Activated naive CD4-positive, alpha-beta T cell (primary cell): ENCODE data around the gene CCDC134.
"Not testable (repeated sequence)": the region's sequence is repeated elsewhere in the genome, so short reads cannot be mapped to it uniquely, and the experiment has no call there.

Source experiments
- DNase-seq, 4 experiments: peaks; one replicate each; lab custom pipeline; 2025; lab: John Stamatoyannopoulos, UW

The CCDC134 gene

DNA sequence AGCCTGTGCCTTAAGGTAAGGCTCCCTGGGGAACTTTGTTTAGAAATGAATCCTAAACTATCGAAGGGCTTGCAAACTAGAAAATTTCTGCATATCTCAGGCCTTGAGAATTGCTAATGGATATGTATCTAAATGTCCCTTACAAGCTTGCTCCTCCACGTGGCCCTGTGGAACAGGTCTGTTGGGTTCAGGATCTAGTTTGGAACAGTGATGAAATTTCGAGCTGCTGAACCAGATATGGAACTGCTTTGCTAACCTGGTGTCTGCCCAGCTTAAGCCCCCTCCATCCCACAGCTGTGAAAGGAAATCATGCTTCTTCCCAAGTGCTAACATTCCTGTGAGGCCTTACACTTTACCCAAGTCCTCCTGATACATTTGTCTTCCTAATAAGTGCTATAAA lies 44.0 kb downstream of the CCDC134 start:
- DNase-seq: no peak

DNA sequence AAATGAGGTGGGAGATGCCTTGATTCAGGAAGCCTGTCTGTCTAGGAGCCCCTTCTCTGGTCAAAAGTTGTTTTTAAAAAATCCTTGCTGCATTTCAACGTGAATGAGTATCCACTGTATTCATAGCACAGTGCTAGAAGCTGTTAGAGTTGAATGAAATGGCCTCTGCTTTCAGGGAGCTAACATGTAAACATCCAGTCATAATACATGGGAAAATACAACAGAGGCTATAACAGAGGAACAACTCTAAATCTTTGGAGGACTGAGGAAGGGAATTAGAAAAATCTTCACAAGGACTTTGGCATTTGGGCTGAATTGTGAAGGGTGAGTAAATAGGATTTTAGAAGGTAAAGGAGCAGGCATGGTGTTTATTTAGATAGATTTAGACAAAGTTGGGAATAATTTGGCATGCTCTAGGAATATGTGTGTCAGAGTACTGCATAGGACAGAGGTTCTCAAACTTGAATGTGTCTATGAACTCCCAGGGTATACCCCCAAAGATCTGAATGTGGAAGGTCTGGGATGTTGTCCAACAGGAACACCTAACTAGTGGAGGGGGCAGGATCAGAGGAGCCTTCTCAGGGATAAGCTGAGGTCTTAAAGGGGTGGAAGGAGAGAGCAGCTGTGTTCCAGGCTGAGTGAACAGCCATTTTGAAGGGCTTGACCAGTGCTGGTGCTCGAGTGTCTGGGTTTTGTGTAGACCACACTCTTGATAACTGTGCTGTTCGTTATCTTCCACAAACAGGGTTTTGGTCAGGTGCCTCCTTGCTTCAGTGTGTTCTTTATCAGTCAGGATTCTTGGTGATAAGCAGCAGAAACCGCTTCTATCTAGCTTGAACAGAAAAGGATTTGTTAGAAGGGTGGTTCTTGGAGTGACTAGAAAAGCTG lies 45.1 kb downstream of the CCDC134 start:
- DNase-seq: no peak

DNA sequence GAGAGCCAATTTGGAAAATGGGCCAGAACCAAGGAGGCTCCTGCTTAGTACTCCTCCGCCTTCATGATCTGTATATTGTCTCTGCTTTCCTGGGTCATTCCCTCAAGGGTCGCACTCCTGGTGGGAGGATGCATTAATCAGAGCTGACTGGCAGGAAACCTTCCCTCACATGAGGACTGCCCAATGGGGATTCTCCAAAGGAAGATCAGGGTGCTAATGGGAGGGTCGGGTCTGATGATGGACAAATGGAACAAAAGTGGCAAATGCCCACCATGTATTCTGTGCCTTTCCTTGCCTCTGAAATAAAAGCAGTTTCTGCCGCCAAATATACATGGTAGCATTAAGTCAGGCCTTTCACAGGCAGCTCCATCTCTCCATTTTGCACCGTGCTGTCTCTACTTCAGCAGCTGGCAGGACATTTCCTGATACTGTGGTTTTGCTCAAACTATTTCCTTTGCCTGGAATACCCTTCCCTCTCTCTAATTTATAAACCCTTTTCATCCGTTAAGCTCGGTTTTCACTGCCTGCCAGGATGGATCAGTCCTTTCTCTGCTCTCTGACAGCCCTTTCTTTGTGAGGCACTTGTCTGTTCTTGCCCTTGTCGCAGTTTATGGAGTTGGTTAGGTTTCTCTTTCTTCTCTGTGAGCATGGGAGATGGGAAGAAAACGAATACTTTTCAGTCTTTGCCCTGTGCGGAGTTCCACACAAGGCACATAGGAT lies 45.9 kb downstream of the CCDC134 start:
- no peak for DNase-seq

DNA sequence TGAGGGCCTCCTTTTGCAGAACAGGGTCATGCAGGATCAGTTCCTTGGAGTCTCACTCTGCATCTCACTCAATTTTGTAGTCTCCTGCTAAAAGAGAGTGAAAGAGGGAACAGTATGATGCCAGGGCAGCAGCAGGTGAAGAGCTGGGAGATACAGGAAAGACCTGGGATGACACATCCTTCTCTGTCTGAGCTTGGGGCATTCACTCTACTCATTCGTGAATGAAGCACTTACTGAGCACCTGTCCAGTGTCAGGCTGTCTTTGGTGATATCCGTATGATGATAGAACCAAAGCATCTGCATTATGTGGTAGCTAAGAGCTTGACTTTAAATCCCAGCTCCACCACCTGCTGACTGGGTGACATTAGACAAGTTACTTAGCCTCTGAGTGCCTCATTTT lies 46.8 kb downstream of the CCDC134 start:
- DNase-seq: no peak

DNA sequence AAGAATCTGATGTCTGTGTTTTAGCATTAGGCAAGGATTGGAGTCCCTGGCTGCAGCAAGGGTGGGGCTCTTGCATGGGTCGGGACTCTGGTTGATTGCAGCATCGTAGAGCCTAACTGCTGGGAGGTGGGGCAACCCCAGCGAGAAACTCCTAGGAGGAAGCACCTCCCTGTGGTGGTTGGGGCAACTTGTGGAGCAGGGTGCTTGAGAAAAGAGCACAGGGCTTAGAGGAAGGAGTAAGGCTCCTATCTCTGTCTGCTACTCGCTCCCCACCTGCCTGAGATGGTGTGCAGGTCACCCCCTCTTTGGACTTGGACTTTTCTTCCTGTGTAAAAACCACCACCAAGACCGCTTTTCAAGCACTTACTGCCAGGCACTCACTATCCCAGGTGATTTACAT lies 48.0 kb downstream of the CCDC134 start:
- no peak for DNase-seq

DNA sequence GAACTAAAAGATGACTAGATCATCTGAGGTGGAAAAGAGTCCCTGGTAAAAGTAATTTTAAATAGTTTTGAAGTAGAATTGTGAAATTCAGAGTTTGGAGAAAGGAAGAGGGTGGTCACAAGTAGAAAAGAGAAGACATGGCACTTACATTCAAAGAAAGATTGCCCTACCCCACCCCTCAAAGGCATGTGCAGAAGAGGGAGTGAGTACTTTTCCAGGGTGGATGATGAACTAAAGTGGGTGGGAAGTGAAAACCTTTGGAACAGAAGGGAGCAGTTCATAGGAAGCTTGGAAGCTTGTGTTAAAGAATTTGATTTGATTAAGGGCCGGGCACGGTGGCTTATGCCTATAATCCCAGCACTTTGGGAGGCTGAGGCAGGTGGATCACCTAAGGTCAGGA lies 56.0 kb downstream of the CCDC134 start:
- DNase-seq: no peak

DNA sequence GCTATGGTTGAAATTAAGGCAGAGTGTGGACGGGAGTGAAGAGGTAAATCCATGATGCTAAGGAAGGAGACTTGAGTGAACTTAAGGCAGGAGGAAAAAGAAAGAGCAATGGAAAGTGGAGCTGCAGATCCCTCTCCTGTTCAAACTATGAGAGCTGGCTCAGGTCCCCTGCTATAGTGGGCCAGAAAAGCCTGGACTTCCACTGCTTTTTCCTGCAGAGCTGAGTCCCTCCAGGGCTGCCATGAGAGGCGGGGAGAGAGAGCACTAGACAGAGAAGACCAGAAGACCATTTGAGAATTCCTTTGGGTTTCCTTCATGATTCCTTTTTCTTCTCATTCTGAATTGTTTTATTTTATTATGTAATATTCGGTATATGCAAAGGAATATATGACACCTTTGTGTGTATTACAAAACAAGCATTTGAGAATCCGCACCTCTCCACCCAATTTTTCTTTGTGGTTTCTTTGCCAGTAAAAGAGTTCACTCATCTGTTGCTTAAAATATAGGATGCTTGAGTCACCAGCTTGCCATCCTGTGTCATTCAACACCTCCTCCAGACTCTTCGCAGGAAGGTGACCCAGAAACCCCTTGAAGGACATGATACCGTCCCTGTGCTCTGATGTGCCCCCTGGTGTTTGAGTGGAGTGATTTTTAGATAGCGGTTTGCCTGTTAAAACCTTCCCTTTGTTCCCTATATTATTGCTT lies 56.8 kb downstream of the CCDC134 start:
- peak in 3 of 4 experiments; percentile 21 to 42 (median 41) for DNase-seq

DNA sequence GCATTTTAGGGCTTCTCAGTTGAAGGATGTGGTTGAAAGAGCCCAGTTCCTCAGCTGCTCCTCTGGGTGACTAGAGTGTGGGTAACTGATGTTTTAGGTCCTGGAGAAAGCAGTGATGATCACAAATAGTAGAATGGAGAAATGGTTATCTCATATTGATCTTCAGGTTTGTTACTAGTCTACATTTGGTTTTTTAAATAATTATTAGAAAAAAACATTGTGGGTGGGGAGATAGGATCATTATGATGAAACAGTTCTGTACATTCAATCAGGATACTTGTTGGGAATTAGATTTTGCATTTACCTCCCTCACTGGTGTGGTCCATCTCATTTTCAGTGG lies 57.4 kb downstream of the CCDC134 start:
- no peak for DNase-seq

DNA sequence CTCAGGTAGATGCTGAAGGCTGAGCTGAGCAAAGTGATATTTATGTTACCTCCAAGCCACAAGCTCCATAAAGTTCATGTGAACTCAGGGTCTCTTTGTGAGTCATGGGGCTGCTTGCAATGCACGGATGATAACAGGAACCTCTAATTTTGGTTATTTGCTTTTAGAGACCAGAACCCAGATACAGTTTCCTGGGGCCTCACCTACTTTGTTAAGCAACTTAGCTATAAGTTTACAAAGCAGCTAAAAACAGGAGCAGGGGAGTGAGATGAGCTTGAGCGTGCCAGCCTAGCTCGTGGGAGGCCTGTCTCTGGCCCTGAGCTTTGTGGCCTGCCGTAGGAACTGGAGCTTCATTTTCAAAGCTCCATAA lies 61.7 kb downstream of the CCDC134 start:
- DNase-seq: peak in 2 of 4 experiments; percentile 22 to 25

DNA sequence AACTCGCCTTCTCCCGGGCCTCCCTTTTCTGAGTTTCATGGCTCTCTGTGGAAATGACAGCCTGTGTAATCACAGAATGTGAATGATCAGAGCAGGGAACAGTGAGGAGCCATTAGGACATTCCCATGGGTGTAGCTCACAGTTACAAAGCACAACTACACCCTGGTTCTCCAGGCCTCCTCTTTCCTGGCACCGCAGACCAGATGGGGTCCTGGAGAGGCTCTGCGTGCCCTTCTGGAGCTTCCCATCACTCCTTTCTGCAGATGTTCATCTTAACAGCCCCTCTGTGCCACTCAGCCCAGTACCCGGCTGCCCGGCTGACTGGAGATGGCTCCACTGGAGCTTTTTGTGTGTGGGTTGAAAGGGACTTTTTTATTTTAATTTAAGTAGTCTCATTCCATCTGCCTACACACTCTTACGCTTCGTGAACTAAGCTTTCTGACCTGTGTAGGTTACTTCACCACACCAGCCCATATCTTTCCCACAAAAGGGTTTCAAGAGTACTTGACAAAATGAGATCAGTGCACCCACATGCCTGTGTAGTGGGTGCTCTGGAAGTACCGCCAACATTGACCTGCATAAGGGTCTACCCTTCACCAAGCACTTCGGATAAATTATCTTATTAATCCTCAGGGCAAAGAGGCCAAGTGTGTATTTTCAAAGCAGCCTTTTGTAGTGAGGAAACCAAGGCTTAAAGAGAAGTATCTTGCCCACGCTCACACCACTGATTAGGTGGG lies 62.2 kb downstream of the CCDC134 start:
- DNase-seq: peak in 2 of 4 experiments; percentile 17 to 29

DNA sequence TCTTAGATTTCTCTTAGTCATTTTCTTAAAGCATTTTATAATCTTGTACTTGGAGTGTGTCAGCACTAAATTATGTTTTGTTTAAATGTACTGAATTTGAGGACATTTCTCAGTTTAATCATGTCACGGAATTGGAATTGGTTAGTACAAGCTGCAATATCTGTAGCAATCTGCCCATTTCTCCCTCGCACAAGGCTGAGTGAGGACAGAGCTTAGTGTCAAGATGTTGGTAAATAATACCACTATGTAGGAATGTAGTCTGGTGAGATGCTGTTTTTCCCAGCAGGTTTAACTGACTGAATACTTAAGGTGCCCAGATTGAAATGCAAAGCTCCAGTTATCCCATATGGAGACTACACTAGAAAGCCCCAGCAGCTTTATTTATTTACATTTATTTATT lies 63.0 kb downstream of the CCDC134 start:
- DNase-seq: no peak

DNA sequence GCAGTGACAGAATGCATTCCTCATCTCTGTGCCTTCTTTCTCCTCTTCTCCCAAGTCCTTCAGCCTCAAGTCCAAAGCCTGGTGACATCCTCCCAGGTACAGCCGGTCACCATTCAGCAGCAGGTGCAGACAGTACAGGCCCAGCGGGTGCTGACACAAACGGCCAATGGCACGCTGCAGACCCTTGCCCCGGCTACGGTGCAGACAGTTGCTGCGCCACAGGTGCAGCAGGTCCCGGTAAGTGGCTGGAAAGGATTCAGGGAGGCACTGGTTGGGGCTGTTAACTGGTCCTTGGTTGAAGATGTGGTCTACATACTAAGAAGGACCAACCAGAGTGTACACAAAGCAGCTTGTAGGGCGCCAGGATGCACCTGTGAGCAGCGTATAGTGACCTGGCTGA lies 68.1 kb downstream of the CCDC134 start:
- DNase-seq: no peak

DNA sequence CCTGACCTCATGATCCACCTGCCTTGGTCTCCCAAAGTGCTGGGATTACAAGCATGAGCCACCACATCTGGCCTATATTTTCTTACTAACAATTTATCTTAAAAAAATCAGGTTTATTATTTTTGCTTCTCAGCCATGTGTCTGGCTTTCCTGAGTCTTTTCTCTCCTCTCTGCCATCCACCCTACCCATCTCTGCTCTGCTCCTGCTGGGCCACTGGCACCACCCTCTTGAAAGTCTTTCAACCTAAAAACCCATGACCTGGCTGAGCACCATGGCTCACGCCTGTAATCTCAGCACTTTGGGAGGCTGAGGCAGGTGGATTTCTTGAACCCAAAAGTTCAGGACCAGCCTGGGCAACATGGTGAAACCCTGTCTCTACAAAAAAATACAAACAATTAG lies 69.6 kb downstream of the CCDC134 start:
- DNase-seq: not testable (repeated sequence)

DNA sequence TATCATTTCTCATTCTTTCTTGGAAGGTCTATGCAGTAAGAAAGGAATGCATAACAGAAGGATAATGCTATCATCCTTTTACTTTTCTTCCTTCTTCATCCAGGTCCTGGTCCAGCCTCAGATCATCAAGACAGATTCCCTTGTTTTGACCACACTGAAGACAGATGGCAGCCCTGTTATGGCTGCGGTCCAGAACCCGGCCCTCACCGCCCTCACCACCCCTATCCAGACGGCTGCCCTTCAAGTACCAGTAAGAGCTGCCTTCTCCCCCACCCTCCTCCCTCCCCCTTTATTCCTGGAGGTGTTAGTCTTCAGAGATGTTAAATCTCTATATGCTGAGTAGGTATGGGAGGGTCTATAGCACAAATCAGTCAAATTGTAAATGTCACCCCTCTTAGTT lies 70.3 kb downstream of the CCDC134 start:
- DNase-seq: no peak

DNA sequence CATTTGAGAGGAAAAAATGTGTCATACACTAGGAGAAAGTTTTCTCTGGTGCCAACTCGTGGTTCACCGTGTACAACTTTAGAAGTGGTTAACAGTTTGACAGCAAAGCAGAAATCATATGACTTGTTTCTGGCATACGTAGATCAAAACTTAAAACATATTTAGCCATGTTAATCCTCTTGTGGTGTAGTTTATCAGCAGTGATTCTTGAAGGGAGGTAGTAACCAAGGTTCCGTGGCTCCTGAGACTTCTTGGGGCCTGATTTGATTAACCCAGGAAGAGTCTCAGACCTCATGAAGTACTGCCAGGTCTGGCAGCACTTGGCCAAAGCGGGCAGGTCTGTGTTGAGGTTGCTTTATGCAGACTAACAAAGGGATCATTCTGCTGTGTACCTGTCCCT lies 72.9 kb downstream of the CCDC134 start:
- DNase-seq: no peak

DNA sequence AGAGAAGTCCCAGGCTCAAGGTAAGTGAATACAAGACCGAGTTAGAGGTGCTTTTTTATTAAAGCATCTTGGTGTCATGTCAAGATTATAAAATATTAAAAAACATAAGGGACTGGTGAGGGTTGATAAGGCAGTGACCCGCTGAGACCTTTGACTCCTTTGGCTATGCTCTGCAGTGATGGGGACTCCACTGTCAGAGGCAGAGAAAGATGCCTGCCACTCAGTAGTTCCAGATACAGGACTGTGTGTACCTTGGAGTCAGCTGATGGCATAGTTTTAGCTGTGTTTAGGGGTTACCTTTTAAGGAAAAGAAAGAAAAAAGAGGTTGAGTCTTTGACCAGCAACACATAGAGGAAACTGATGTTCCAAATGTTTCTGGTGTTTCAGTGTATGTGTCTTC lies 73.6 kb downstream of the CCDC134 start:
- DNase-seq: no peak

DNA sequence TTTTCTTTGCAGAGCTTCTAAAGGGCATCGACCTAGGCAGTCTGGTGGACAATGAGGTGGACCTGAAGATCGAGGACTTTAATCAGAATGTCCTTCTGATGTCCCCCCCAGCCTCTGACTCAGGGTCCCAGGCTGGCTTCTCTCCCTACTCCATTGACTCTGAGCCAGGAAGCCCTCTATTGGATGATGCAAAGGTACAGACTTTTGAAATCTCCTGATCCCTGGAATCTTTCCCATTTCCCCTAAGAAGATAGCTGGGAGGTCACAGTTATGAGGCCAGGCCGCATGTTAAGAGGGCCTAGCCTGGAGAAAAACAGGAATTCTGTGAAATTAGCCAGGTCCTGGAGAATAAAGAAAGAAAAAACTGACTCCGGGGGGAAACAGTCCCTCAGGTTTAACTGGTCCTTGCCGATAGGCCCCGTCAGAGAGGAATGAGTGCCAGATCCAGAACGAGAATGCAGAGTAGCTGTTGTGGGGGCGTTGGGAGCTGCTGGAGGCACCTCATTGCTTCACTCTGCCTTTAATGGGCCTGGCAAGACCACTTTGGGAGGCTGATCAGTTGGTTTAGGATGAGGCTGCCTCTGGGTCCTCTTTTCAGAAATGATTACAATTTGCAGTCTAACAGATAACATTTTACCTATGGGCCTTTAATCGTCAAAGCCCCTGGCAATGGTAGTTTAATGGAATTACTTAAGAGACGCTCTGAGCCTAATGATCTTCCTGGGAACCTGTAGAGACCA lies 75.2 kb downstream of the CCDC134 start:
- no peak for DNase-seq
